Measurements from ENCODE around the gene RRAD. TPM values are rescaled to one million over a fixed set of nuclear protein-coding genes. Genes with fewer than 3 reads are reported as not detected.
A peak's percentile ranks its signal among the peaks of the same experiment; 100 is the strongest.

Gene RRAD
- total and polyA plus RNA-seq, 2 experiments from 2014 or later = 0.22 to 0.70 TPM

DNA sequence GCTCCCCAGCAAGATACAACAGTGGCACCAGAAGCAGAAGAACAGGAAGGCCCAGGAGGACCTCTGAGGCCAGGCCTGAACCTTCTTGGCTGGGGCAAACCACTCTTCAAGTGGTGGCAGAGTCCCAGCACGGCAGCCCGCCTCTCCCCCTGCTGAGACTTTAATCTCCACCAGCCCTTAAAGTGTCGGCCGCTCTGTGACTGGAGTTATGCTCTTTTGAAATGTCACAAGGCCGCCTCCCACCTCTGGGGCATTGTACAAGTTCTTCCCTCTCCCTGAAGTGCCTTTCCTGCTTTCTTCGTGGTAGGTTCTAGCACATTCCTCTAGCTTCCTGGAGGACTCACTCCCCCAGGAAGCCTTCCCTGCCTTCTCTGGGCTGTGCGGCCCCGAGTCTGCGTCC, 47.6 kb upstream of the RRAD start:
- H3K9ac ChIP-seq = no peak overlapping the region
- H2AFZ ChIP-seq = no peak overlapping the region
- H3K27me3 ChIP-seq (replicated peaks; ENCODE audit: insufficient read depth) = no peaks in the 10 kb centered on the region
- no peak for TF ChIP-seq EZH2phosphoT487 (IDR thresholded peaks at IDR 0.05; ENCODE audit: insufficient read depth, low read depth)
- no peak for TF ChIP-seq EZH2 (IDR thresholded peaks at IDR 0.05; ENCODE audit: insufficient read depth, poor library complexity, severe bottlenecking)
- no peaks in the 10 kb centered on the region for H3K9me2 ChIP-seq (ENCODE audit: insufficient read depth)
- H3K4me1 ChIP-seq (ENCODE audit: insufficient read depth) = peaks cover 8% of the 10 kb centered on the region; the same call in 1 of the 2 replicates
- DNase-seq = no peak
- in situ Hi-C loops (cut with MboI) = loop anchor here (25.0 kb wide), 1 partner anchor 189 kb away; the partner anchor contains the start of genes B3GNT9, FBXL8, HSF4 and NOL3
- H3K36me3 ChIP-seq (ENCODE audit: low read depth) = no peaks in the 10 kb centered on the region
- H3K4me2 ChIP-seq (ENCODE audit: unreplicated experiment) = no peak overlapping the region
- H4K20me1 ChIP-seq (ENCODE audit: insufficient read depth) = no peaks in the 10 kb centered on the region
- H3K9me3 ChIP-seq (ENCODE audit: low read depth) = no peaks in the 10 kb centered on the region
- WGBS, 2 experiments (ENCODE audit: low coverage in 1 of 2, low lambda C conversion rate in 2 of 2, missing lambda C conversion rate in 2 of 2) = 91% methylated on average over 9 of the region's 9 CpGs
- H3K27ac ChIP-seq = no peak overlapping the region
- H3K4me3 ChIP-seq = no peak overlapping the region
- H3K79me2 ChIP-seq (ENCODE audit: insufficient read depth) = no peaks in the 10 kb centered on the region
- H3F3A ChIP-seq (ENCODE audit: insufficient read depth) = peaks cover 10% of the 10 kb centered on the region; the same call in 1 of the 2 replicates

DNA sequence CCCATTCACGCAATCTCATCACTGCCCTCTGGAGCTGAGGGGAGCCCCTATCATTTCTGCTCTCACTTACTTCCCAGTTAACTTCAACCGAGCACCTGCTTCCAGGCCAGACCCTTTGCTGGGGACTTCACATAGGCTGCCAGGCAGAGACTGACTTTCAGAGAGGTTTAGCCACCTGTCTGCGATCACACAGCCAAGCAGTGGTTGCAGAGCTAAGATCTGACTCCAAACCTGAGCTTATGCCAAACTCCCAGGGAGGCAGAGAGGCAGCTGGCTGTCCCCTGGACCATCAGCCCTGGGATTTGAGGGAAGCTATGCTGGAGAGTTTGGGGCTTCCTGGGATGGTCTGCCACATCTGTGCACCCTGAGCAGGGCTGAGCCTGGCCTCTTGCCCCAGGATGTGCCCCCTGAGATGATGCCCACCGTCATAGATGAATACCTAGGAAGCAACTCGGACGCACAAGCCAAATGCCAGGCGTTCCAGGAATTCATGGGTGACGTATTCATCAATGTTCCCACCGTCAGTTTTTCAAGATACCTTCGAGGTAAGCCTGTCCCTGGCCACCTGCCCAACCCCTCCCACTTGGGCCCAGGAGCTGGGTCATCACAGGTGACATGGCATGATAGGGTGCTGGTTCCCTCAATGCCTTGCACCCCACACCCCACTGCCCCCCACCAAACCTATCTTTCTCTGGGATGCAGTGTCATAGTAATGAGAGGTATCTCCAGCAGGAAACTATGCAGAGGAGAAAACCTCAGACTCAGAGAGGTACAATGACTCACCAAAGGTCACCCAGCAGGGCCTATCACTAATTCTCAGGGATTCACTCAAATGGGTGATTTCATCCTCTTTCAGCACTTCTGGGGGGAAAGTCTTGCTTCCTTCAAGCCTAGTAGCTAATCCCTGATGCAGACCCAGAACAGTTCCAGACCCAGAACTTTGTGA, 45.7 kb upstream of the RRAD start:
- in situ Hi-C loops (cut with MboI) = loop anchor here (25.0 kb wide), 1 partner anchor 191 kb away; the partner anchor contains the start of genes B3GNT9, FBXL8, HSF4 and NOL3
- Histone ChIP-seq H3K4me2 (ENCODE audit: unreplicated experiment) (no peak overlapping the region), H3K4me3 (no peak overlapping the region), H4K20me1 (ENCODE audit: insufficient read depth) (no peaks in the 10 kb centered on the region), H2AFZ (no peak overlapping the region), H3K27ac (no peak overlapping the region), H3K9me3 (ENCODE audit: low read depth) (no peaks in the 10 kb centered on the region), H3K9ac (no peak overlapping the region), H3K27me3 (replicated peaks; ENCODE audit: insufficient read depth) (0 out of 2 replicates have a peak, but pooled peaks cover 2% of the 10 kb centered on the region), H3K36me3 (ENCODE audit: low read depth) (no peaks in the 10 kb centered on the region), H3K4me1 (ENCODE audit: insufficient read depth) (peaks cover 8% of the 10 kb centered on the region; the same call in 1 of the 2 replicates), H3K9me2 (ENCODE audit: insufficient read depth) (no peaks in the 10 kb centered on the region), H3K79me2 (ENCODE audit: insufficient read depth) (no peaks in the 10 kb centered on the region), H3F3A (ENCODE audit: insufficient read depth) (0 out of 2 replicates have a peak, but pooled peaks cover 5% of the 10 kb centered on the region)
- no peak for TF ChIP-seq EZH2 (IDR thresholded peaks at IDR 0.05; ENCODE audit: insufficient read depth, poor library complexity, severe bottlenecking)
- TF ChIP-seq EZH2phosphoT487 (IDR thresholded peaks at IDR 0.05; ENCODE audit: insufficient read depth, low read depth) = no peak
- 59 to 68% methylated on average over 10 of the region's 10 CpGs for WGBS, 2 experiments (ENCODE audit: low coverage in 1 of 2, low lambda C conversion rate in 2 of 2, missing lambda C conversion rate in 2 of 2)
- peak; percentile 66 for DNase-seq

DNA sequence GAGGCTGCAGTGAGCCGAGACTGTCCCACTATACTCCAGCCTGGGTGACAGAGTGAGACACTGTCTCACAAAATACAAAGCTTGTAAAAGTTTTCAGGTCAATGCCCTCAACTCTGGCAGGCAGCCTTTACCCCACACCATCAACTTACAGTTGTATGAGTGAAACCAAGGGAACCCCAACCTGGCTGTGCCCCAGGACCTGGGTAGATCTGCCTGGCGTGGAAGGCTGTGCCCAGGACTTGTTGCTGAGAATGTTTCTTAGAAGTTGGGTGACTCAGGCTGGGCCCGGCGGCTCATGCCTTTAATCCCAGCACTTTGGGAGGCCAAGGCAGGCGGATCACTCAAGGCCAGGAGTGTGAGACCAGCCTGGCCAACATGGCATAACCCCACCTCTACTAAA, 43.5 kb upstream of the RRAD start:
- Histone ChIP-seq H3K9ac (no peak overlapping the region), H3K27ac (no peak overlapping the region), H3K9me3 (ENCODE audit: low read depth) (no peaks in the 10 kb centered on the region), H3K79me2 (ENCODE audit: insufficient read depth) (no peaks in the 10 kb centered on the region), H3K4me3 (no peak overlapping the region), H3K9me2 (ENCODE audit: insufficient read depth) (no peaks in the 10 kb centered on the region), H4K20me1 (ENCODE audit: insufficient read depth) (no peaks in the 10 kb centered on the region), H3K4me1 (ENCODE audit: insufficient read depth) (peaks cover 8% of the 10 kb centered on the region; the same call in 1 of the 2 replicates), H3K27me3 (replicated peaks; ENCODE audit: insufficient read depth) (peaks cover 4% of the 10 kb centered on the region; the same call in 1 of the 2 replicates), H3F3A (ENCODE audit: insufficient read depth) (no peaks in the 10 kb centered on the region), H3K4me2 (ENCODE audit: unreplicated experiment) (no peak overlapping the region), H3K36me3 (ENCODE audit: low read depth) (no peaks in the 10 kb centered on the region), H2AFZ (no peak overlapping the region)
- TF ChIP-seq EZH2 (IDR thresholded peaks at IDR 0.05; ENCODE audit: insufficient read depth, poor library complexity, severe bottlenecking) = no peak
- TF ChIP-seq EZH2phosphoT487 (IDR thresholded peaks at IDR 0.05; ENCODE audit: insufficient read depth, low read depth) = no peak
- 85 to 92% methylated on average over 5 of the region's 5 CpGs for WGBS, 2 experiments (ENCODE audit: low coverage in 1 of 2, low lambda C conversion rate in 2 of 2, missing lambda C conversion rate in 2 of 2)
- in situ Hi-C loops (cut with MboI) = loop anchor here (25.0 kb wide), 1 partner anchor 193 kb away; the partner anchor contains the start of genes B3GNT9, FBXL8, HSF4 and NOL3
- no peak for DNase-seq

DNA sequence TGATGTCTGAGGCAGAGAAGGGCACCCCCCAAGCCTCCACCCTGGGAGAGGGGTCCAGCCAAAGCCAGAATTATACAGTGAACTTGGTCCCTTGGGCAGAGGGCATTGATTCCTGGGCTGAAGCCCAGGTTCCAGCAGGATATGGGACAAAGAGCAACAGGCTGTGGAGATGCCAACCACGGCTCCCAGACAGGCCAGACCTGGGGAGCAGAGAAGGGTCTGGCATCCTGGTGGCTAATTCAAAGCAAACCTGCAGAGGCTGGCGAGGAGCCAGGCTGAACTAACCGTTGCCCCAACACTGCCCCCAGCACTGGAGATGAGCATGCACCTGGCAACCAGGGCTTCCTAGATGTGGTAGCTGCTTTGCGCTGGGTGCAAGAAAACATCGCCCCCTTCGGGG, 38.7 kb upstream of the RRAD start:
- Histone ChIP-seq H3K9me3 (ENCODE audit: low read depth) (no peaks in the 10 kb centered on the region), H3K79me2 (ENCODE audit: insufficient read depth) (no peaks in the 10 kb centered on the region), H3K36me3 (ENCODE audit: low read depth) (no peaks in the 10 kb centered on the region), H3K4me2 (ENCODE audit: unreplicated experiment) (no peak overlapping the region), H3K27ac (no peak overlapping the region), H3K9me2 (ENCODE audit: insufficient read depth) (no peaks in the 10 kb centered on the region), H3K4me1 (ENCODE audit: insufficient read depth) (no peaks in the 10 kb centered on the region), H2AFZ (no peak overlapping the region), H3K4me3 (no peak overlapping the region), H3K9ac (no peak overlapping the region), H3K27me3 (replicated peaks; ENCODE audit: insufficient read depth) (peaks cover 4% of the 10 kb centered on the region; the same call in 1 of the 2 replicates), H4K20me1 (ENCODE audit: insufficient read depth) (no peaks in the 10 kb centered on the region), H3F3A (ENCODE audit: insufficient read depth) (no peaks in the 10 kb centered on the region)
- in situ Hi-C loops (cut with MboI) = loop anchor here (25.0 kb wide), 1 partner anchor 198 kb away; the partner anchor contains the start of genes B3GNT9, FBXL8, HSF4 and NOL3
- 62 to 65% methylated on average over 6 of the region's 6 CpGs for WGBS, 2 experiments (ENCODE audit: low coverage in 1 of 2, low lambda C conversion rate in 2 of 2, missing lambda C conversion rate in 2 of 2)
- TF ChIP-seq EZH2phosphoT487 (IDR thresholded peaks at IDR 0.05; ENCODE audit: insufficient read depth, low read depth) (no peak), EZH2 (IDR thresholded peaks at IDR 0.05; ENCODE audit: insufficient read depth, poor library complexity, severe bottlenecking) (no peak)
- no peak for DNase-seq
